ENCODE data around the gene LARP6.

GRCh38 chr15:70827721-70828120, 26.2 kb downstream of the LARP6 start:
- TF ChIP-seq TAF1 (IDR thresholded peaks at IDR 0.05; ENCODE audit: borderline replicate concordance, insufficient read depth, low read length): no peak
- no peak for TF ChIP-seq SIN3A (IDR thresholded peaks at IDR 0.05; ENCODE audit: borderline replicate concordance, insufficient read depth, low read length)
- TF ChIP-seq POLR2AphosphoS5 (IDR thresholded peaks at IDR 0.05; ENCODE audit: low read depth, low read length): no peak

Data from PFSK-1 (cell line).